Skeletal muscle tissue (tissue), 4 donors: ENCODE results near the gene RTP3. TPM values are rescaled to one million over a fixed set of nuclear protein-coding genes. Genes with fewer than 3 reads are reported as not detected.
A peak's percentile ranks its signal among the peaks of the same experiment; 100 is the strongest.
"Not testable (repeated sequence)": the region's sequence is repeated elsewhere in the genome, so short reads cannot be mapped to it uniquely, and the experiment has no call there.

Experiments used
- H3K27ac ChIP-seq: one replicate; pipeline ENCODE4 v1.7.0; 2013; ENCODE audit warnings: mild to moderate bottlenecking, low read depth, low read length, inconsistent platforms
- H3K27me3 ChIP-seq, 3 donors: one replicate each; pipeline ENCODE4 v1.7.0; 2013; ENCODE audit warnings: low read length in 3 of 3; ENCODE audit not compliant: control insufficient read depth in 3 of 3, insufficient read depth in 3 of 3
- H3K36me3 ChIP-seq, 3 donors: one replicate each; pipeline ENCODE4 v1.7.0; 2013; ENCODE audit warnings: low read length in 3 of 3; ENCODE audit not compliant: control insufficient read depth in 3 of 3, insufficient read depth in 3 of 3
- H3K4me1 ChIP-seq, 3 donors: one replicate each; pipeline ENCODE4 v1.7.0; 2013; ENCODE audit warnings: low read length in 3 of 3, mild to moderate bottlenecking in 3 of 3; ENCODE audit not compliant: control insufficient read depth in 3 of 3, insufficient read depth in 3 of 3
- H3K4me3 ChIP-seq, 3 donors: one replicate each; pipeline ENCODE4 v1.7.0; 2013; ENCODE audit warnings: low read length in 3 of 3
- H3K9ac ChIP-seq, 3 donors: one replicate each; pipeline ENCODE4 v1.7.0; 2013; ENCODE audit warnings: low read length in 3 of 3, mild to moderate bottlenecking in 3 of 3, moderate library complexity in 2 of 3, low read depth in 1 of 3
- H3K9me3 ChIP-seq, 3 donors: one replicate each; pipeline ENCODE4 v1.7.0; 2013; ENCODE audit warnings: low read length in 3 of 3; ENCODE audit not compliant: control insufficient read depth in 3 of 3
- total RNA-seq: library from RNA; depleted of rRNA; stranded (reverse); fragments of >200 nt; gene quantifications from one replicate; pipeline ENCODE4 v1.2.3, GENCODE V29; 2014
- donor health status: Osteomylitis.

RTP3 gene
- total RNA-seq, 1 donor from 2014 or later: under 0.01 TPM

- Histone ChIP-seq H3K27ac (peak overlapping the region; percentile 28), H3K9me3 (no peaks in the 10 kb centered on the region), H3K36me3 (no peaks in the 10 kb centered on the region), H3K9ac (peak overlapping the region in 2 of 3 donors; percentile 43 to 58), H3K27me3 (no peaks in the 10 kb centered on the region), H3K4me3 (peak overlapping the region in 2 of 3 donors; percentile 34 to 52), H3K4me1 (peaks cover 20 to 22% (median 21%) of the 10 kb centered on the region in 3 donors)
Observed at GRCh38 chr3:46489381-46489780, 8.4 kb upstream of the RTP3 start.

DNA sequence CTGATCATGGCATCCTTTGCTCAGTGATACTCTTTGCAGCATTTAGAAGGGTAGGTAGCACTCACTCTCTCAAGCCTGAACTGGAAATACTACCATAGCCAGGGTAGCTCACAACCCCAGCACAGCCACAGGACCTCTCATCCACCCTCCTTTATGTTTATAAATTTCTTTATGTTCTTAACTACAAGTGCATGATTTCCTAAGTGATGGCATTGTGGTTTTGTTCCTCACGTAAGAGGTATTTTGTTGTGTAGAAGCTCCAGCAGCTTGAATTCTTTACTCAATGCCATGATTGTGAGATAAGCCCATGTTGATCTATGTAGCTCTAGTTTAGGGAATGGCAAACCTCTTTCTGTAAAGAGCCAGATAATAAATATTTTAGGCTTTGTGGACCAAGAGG, 7.9 kb upstream of the RTP3 start:
- Histone ChIP-seq H3K4me3 (no peak overlapping the region), H3K9me3 (no peaks in the 10 kb centered on the region), H3K36me3 (no peaks in the 10 kb centered on the region), H3K27me3 (no peaks in the 10 kb centered on the region), H3K4me1 (peaks cover 20 to 22% (median 21%) of the 10 kb centered on the region in 3 donors), H3K9ac (peak overlapping the region in 1 of 3 donors; percentile 43), H3K27ac (no peak overlapping the region)

DNA sequence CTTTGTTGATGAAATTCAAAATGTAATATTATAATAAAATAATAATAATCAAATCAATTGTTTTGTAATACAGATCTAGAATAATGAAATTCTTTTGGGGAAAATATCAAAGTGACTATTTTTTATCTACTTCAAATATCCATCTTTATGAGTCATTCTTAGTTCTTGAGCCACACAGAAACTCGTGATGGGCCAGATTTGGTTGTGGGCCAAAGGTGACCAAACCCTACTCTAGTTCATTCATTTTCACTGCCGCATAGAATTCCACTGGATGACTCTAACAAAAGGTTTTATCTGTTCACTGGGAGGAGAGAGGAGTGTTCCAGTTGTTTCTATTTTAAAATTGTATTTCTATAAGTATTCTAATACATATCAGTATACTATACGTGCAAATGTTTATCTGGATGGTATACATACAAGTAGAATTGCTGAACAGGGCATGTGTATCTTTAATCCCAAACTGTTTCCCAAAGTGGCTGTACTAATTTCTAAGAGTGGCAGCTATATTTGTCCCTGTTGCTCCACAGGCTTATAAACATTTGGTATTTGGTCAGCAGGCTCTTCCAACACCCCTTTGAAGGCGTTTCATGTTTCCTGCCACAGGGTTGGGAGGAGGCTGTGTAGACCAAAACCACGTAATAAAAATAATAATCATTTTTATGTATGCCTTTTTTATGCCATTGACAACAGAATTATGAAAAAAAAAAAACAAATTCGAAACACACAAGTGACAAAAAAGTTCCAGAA, 7.3 kb upstream of the RTP3 start:
- Histone ChIP-seq H3K9me3 (no peaks in the 10 kb centered on the region), H3K27me3 (no peaks in the 10 kb centered on the region), H3K4me3 (no peak overlapping the region), H3K27ac (peak overlapping the region; percentile 79), H3K36me3 (no peaks in the 10 kb centered on the region), H3K4me1 (peaks cover 20 to 22% (median 21%) of the 10 kb centered on the region in 3 donors), H3K9ac (peak overlapping the region in 2 of 3 donors; percentile 12 to 40)

DNA sequence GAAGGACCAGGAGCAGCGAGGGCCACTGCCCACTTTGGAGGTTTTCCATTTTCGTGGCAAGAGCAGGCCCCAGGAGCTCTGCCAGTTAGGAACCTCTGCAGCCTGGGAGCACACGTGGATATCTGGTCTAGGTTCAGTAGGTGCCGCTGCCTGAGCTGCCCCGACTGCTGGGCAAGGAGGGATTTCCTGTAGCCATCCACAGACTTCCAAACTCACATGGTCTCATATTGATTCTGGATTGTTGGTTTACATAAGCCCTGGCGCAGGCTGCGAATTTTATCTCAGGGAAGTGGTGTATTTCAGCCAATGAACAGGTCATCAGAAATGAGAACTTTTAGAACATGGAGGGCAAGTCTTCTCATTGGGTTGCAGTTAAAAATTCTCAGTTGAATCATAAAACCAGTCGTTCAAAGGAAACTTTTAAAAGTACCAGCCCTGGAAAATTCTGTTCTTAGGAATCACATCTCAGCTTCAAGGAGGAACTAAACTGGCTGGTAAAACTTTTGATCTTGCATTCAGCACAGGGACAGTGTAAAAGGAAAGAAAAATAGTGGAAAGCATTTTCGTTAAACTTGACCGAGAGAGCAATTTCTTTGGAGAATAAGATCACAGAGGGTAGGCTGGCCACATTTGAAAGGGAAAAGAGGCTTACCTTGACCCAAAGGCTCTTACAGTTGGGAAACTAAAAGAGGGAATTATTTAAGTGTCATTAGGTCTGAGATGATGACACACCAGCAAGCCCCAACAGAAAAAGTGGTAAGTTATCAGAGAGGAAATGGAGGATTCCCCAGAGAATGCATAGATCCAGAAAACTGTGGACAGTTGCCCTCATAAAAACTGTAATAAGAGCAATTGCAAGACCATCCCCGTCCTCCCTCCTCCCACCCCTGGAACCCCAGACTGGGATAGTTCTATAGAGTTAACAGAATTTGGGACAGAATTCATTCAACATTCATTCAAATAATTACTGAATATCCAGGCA, 6.4 kb upstream of the RTP3 start:
- peaks cover 20 to 22% (median 21%) of the 10 kb centered on the region in 3 donors for H3K4me1 ChIP-seq
- H3K27ac ChIP-seq: peak overlapping the region; percentile 79
- H3K9me3 ChIP-seq: no peaks in the 10 kb centered on the region
- H3K9ac ChIP-seq: peak overlapping the region in 2 of 3 donors; percentile 12 to 40
- no peaks in the 10 kb centered on the region for H3K27me3 ChIP-seq
- H3K36me3 ChIP-seq: no peaks in the 10 kb centered on the region
- no peak overlapping the region for H3K4me3 ChIP-seq

DNA sequence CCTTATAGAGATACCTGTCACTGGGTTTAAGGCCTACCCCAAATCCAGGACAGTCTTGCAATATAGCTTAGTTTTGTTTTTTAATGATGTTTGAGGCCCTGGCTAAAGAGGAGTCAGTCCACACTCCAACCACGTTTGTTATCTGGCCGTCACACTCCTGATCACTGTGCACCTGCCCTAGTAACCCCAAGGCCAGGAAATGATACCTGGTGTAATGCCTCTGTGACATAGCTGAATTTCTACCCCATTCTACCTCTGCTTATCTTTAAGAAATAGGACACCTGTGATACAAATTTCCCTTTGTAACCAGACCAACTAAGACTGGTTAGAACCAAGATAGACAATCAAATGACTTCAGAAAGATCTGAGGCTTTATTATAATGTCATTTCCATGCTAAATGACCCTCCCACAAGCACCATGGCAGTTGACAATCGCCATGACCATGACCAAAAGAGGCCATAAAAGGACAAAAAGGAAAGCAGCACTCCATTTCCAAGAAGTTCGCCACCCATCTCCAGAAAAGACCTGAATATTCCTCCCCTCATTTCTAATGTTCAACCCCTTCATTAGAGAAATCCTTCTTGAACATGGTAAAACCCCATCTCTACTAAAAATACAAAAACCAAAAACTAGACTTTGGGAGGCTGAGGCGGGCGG, 4.8 kb upstream of the RTP3 start:
- Histone ChIP-seq H3K4me1 (peaks cover 22 to 24% (median 23%) of the 10 kb centered on the region in 3 donors), H3K27me3 (no peaks in the 10 kb centered on the region), H3K9me3 (no peaks in the 10 kb centered on the region), H3K27ac (no peak overlapping the region), H3K9ac (no peak overlapping the region), H3K36me3 (no peaks in the 10 kb centered on the region), H3K4me3 (no peak overlapping the region)

GRCh38 chr3:46494491-46494890, 3.3 kb upstream of the RTP3 start:
- not testable (repeated sequence) for H3K27ac ChIP-seq, H3K27me3 ChIP-seq, H3K4me3 ChIP-seq, H3K36me3 ChIP-seq, H3K9ac ChIP-seq, H3K9me3 ChIP-seq
- peaks cover 16 to 26% (median 22%) of the 10 kb centered on the region in 3 donors for H3K4me1 ChIP-seq

DNA sequence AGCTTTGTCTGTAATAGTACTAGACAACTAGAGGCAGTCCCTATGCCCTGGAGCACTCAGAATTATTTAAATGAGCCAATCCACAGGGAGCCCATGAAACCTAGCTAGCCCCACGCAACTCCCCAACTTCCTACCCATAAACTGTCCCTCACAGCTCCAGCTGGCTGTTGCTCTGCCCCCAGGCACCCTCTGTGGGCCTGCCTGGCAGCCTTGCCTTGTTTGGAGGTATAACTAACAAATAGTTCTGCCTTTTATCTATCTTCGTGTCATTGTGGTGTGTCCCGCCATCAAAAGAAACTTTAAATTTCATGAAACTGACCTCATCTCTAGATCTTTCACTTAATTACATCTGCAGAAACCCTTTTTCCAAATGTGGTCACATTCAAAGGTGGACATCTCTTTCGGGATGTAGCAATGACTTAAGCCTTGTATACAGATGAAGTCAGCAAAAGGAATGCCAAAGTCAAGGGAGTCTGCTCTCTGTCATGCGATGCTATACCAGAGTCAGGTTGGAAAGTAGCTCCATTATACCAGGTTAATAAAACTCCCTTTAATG, 1.8 kb upstream of the RTP3 start:
- no peaks in the 10 kb centered on the region for H3K36me3 ChIP-seq
- H3K27ac ChIP-seq: no peak overlapping the region
- H3K9ac ChIP-seq: no peak overlapping the region
- no peak overlapping the region for H3K4me3 ChIP-seq
- no peaks in the 10 kb centered on the region for H3K9me3 ChIP-seq
- H3K27me3 ChIP-seq: no peaks in the 10 kb centered on the region
- H3K4me1 ChIP-seq: peaks cover 7 to 21% (median 17%) of the 10 kb centered on the region in 3 donors

DNA sequence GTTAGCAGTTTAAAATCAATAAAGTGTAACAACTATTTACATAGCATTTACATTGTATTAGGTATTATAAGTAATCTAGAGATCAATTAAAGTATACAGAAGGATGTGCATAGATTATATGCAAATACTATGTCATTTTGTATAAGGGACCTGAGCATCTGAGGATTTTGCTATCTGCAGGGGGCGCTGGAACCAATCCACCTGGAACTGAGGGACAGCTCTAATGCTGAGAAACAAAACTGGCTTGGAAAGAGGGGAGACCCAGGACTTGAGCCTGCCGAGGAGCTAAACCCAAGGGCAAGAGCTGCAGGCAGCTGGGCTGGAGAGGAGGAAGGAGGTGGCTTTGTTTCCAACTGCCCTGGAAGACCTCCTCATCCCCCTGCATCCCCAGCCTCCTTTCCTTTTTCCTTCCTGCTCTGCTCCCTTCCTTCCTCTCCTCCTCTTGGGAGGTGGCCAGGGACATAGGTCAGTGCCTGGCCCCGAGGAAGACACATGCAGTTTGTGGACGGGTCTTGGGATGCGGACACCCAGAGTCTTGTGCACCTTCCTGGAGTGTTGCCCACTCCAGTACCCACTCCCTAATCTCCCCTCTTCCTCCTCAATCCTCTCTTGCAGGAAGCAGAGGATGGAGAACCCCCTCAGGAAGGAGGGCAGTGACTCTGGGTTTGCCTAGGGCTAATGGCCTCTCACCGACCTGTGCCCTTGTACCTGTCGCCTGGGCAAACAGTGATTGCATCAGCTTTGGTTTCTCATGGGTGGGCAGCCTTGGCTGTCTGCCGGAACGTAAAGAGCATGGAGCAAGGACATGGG, 825 bp upstream of the RTP3 start:
- no peak overlapping the region for H3K27ac ChIP-seq
- peaks cover 10 to 29% (median 20%) of the 10 kb centered on the region in 3 donors for H3K4me1 ChIP-seq
- no peaks in the 10 kb centered on the region for H3K27me3 ChIP-seq
- no peaks in the 10 kb centered on the region for H3K9me3 ChIP-seq
- H3K4me3 ChIP-seq: no peak overlapping the region
- no peaks in the 10 kb centered on the region for H3K36me3 ChIP-seq
- H3K9ac ChIP-seq: no peak overlapping the region
